Limb (tissue), 2 donors: Measurements from ENCODE around the gene TSHZ1.
A peak's percentile ranks its signal among the peaks of the same experiment; 100 is the strongest.

Experiments
- DNase-seq, 2 donors: peaks; one replicate each; pipeline ENCODE4 v3.0.0-alpha.2; 2016; ENCODE audit errors: extremely low spot score in 2 of 2

The TSHZ1 gene

DNA sequence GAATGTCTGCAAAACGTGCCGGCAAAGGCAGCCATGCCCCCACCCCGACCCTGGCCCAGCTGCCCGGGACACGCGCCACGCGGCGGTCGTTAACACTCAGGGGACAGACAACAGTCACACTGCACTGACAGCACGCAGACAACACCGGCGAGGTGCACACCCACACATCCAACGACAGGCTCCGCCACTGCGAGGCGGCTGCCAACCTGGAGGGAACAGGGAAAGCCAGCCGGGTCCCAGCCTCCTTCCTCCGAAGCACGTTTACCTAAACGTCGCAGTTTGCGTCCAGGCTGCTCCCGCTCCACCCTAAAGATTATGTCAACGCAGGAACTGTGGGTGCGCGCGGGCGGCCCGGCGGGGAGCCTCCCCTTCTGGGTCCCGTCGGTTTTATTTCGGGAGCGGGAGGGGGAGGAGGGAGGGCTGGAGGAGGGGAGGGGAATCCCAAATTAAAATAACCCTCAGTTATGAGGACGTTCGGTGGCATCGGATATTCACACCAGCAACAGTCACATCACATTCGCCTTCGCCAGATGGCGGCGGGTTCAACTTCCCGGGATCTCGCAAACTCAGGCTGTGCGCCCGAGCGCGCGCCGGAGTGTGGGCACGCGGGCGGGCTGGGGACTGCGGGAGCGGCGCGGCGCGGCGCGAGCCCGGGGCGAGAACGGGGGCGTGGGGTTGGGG lies 2.3 kb upstream of the TSHZ1 start:
- peak in 1 of 2 donors; percentile 78 for DNase-seq

DNA sequence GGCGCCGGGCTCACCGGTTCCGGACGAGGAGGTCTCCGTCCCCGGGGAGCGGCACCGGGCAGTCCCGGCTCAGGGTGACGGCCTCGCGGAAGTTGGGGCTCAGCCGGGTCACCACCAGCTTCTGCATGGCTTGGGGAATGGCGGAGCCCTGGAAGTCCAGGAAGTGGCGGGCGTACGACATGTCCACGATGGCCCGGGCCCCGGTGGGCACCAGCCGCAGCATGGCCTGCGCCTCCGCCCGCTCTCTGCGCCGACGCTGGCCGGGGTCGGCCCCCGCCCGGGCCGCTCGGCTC lies 1.8 kb upstream of the TSHZ1 start:
- no peak for DNase-seq

DNA sequence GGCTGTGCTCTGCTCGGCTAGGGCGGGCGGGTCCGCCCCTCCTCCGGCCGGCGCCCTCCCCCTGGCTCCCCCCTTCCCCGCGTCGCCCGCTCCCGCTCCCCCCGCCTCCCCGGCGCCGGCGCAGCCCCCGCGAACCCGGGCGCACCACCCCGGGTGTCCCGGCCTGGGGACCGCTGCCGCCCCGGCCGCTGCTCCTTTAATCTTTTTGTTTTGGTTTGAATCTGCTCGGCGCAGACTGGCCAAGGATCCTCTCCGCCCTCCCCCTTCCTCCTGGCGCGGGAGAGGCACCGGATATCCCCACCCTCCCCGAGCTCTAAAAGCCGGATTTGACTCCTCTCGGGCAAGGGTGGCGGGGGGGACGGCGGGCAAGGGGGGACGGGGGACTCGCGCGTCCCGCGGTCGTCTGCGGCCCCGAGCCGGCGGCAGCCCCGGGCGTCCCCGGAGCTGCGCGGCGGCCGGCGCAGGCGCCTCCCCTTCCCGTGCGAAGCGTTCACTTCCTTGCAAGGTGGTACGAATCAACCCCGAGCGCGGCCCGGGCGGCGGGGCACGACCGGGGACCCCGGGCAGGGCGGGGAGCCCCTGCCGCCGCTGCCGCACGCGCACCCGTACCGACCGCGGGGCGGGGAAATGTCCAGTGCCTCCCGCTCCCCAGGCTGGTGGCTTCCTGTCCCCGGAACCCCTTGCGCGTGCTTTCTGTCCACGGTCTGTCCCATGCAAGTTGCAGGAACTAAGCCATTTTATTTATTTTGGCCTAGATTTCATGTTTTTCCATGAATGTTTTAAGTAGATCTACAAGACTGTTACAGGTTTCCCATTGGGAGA lies 1.3 kb upstream of the TSHZ1 start, which contains the start of gene PTGR3:
Gene PTGR3, minus strand, starts transcription at position 11 of the 822 bp plus-strand sequence. CDS start 81 bp downstream, outside the sequence.
- DNase-seq, result peak; percentile 81 to 90

DNA sequence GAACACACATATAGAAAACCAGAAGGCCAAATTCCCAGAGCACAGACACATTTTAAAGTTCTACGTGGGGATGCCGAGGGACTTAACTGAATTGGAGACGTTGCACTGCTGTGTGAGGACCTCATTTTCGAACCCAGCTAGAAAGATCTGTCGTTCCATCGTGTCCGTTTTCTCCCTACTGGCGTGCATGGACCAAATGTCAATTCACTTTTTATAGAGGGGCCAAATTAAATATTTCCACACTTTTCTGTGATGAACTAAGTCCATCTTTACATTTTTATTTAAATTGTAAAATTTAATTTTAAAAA lies 692 bp upstream of the TSHZ1 start:
- no peak for DNase-seq

DNA sequence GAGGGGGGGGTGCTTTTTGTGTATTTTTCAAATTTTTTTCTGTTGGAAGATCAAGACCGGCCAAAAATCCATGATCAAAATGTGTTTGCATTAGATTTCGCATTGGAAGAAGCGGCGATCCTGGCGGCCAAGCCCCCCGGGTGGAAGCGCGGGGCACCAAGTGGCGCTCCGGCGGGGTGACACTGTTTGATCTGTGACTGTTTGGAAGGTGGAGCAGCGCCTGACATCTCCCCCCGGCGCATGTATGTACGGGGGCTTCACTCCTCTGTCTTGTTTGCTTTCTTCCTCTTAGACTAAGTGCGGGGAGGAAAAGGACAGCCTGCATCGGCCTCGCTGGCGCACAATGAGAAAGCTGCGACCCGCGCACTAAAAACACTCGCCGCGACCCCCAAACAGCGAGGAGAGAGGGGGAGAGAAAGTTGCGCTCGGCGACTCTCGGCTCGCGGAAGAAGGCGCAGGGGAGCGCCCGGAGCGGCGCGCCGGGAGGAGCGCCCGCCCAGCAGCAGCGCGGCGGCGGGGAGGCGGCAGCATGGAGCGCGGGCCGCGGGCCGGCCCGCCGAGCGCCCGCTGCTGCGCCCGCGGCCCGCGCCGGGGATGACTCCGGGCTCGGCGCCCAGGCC lies 515 bp downstream of the TSHZ1 start:
- DNase-seq, result peak in 1 of 2 donors; percentile 65

DNA sequence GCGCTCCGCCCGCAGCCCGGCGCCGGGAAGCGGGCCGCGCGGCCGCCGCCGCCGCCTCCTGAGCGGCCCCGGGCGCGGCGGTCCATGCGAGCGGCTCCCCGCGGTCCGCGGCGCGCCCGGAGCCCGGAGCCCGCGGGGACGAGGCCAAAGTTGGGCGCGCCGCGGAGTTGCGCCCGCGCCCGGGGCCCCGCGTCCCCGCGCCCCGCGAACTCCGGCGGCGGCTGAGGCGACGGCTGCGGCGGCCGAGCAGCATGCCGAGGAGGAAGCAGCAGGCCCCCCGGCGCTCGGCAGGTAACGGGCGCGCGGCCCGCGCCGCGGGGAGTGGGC lies 992 bp downstream of the TSHZ1 start:
- no peak for DNase-seq

DNA sequence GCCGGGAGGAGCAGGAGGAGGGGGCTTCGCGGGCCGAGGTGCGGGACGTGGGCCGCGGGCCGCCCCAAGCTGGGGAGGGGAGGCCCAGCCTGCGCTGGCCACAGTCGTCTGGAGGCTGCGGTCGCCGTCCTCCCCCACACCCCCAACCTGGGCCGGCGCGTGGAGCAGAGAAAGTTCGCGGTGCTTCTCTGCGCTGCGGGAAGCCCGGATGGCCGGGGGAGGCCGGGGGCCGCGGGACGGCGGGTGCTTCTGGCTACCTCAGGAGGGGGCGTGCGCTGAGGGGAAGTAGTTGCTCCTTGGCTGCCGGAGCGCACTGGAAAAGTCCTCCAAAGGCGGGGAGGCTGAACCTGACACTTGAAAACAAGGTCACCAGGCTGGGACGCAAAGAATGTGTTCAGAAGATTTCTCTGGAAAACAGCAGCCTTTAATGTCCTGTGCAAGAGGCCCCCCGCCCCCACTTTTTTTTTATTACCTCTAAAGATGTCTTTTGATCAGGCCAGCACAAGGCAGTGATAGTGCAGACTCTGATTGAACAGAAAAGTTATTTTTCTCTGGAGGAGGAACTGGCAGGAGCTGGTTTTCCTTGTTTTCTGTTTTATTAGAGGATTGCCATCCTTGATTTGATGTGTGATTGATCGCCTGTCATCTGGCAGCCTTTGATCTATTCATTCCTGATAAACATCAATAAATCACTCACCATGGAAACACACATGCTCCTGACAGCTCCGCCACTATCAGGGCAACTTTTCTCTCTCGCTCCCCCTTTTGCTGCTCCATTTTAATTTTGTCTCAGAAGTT lies 1.6 kb downstream of the TSHZ1 start:
- DNase-seq, result peak in 1 of 2 donors; percentile 73

DNA sequence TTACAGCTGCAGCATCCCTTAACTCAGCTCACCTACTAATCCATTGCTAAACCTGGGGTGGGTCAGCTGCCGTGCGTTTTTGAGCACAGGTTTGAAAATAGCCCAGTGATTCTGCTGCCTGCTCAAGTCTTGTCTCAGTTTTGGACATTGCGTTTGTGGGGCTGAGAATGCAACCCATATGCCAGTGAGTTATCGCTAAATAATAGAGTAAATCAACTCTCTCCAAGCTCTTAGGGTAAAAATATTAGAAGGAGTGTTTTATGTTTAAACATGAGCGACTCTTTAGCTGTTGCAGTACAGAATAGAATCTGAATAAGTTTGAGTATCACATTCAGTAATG lies 2.1 kb downstream of the TSHZ1 start:
- no peak for DNase-seq

DNA sequence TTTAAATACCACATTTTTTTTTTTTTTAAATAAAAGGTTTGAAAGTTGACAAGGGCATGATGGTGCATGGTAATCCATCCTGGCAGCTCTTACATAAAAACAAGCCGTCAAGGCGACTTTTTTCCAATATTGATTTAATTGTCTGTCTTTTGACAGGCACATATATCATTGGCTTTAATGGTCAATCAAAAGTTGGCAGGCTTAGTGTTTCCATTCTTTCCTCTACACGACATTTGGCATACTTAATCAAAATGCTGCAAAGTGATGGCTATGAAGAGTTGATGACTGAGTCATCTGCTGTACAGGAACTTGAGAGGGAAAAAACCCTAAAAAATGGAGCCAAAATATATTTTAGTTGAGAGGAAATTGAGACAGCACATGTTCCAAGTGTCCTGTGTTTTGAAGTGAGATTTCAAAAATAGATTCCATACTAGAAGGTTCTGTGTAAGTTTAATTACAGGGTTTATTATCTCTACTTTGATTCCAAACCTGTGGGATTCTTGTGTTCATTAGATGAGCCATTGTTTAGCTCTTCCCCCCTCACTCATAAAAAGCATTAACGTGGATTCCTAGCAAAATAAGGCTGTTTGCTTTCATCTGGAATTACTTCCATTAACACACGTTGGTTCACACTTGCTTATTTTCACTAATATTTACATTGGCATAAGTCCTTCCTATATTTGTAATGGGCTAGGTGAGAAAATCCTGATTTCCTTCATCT lies 3.2 kb downstream of the TSHZ1 start:
- DNase-seq, result no peak

DNA sequence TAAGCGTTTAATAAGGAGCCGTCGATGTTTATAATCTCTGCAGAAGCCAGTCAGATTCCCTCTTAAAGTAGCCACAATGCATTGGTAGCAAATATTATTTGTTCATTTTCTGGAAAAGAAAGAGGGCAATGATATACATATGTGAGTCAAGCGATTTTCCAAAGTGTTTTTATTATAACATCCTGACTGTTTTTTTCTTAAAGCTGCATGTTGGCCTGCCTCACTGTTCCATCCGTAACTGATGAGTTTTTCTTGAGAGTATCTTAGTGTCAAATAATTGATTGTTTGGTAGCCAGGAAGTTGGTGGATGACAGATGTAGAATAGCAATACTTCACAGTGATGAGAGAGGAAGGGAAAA lies 3.7 kb downstream of the TSHZ1 start:
- DNase-seq, result no peak

DNA sequence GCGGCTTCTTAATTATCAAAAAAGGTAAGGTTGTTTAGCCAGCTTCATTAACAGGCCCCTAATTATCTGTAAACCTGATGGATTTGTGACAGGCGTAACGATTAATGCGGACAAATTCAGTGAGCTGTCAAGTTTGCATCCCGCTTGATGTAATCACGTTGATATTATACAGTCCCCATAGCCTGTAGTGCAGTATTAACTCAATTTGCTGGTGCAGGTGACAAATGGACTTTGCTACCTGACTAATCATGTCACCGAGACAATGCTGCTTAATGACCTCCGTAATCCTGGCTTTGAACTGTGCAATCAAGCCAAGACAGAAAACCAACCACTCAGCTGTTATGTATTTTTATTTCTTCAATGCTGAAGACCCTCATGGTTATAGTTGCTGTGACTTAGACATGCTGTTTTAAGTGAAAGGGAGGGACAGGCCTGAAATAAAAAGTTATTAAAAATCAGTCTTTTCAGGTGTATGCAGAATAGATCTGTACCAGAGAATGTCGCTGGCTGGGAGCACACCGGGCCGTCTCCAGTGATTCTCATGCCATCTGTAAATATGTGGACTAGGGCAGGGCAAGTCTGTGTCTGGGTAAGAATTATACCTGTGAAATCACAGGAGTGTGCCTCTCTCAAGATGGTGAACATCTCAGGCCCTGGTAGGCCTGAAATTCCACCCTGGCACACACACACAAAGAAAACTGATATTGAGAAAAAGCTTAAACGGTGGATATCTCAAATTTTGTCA lies 4.3 kb downstream of the TSHZ1 start:
- DNase-seq, result no peak

DNA sequence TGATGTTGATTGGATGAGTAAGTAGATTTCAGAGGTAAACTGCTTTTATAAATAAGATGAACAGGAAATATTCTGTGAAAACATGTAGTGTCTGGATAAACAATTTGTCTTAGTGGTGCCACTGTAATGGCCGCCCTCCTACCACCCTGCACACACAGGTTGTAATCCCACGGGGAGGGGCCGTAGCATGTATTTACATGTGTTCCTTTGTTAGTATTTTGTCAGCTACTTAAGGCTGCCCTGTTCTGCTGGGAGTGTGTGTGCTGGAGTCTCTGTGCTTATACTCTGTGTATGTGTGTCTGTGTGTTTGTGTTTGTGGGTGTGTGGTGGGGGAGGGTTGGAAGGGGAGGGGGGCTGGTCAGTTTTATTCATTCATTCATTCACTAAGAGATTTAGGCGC lies 5.1 kb downstream of the TSHZ1 start:
- DNase-seq, result no peak

DNA sequence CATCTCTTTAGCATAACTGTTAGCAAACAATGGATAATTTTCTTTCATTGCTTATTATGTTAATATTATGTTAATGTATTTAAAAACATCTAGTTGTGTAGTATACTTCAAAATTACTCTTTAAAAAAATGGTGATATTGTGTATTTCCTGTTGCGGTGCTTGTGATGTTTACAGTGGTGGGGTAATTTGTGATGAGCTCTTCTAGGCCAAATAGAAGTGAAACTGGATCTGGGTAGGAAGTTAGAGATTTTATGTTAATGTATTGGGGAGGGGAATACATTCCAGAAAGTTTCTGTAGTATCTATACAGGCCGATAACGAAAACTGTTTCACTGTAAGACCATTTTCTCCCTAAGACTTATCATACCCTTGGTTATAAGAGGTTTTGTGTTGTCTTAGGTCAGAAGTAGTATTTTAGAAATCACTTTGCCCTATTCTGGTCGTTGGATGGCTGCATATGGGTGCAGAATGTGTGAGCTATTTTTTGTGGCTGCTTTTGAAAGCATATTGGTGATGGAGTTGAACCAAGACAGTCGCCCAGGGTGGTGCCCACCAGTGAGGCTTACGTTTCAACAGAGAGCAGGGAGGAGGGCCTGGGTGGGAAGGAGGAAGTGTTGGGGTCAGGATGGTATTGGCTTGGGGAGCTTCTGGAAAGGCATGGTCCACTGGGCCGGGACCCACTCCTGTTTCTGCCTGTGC lies 5.8 kb downstream of the TSHZ1 start:
- DNase-seq, result no peak

DNA sequence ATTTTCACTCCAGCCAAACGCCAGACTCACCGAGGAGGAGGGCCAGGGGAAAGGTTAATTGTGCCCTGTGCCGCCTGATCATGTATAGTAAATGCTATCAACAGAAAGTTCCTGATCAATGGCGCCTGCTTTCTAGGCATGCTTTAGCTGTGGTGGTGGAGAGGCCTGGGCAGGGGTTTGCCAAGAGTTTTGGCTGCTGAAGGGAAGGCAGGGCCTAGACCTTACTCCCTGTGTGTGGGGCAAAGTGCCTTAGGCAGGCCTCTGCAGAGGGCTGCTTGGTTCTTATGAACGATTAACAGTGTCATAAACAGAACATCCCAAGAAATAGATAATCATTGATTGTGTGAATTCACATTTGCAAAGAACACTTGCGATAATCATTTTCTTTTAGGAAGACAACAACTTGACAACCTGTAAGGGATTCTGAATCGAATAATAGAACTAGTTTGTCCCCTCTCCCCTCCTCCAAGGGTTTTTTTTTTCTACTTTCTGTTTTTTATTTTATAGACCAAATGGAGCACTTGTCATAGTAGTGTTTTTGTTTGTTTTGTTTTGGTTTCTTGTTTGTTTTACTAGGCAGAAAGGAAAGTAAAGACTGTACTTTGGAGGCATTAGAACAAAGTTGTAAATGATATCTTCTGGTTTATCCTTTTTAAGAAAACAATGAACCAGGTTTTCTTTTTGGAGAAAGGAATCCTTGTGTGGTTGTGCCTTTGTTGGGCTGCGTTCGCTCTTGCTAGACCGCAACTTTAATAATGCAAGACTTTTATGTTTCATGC lies 6.5 kb downstream of the TSHZ1 start:
- no peak for DNase-seq

DNA sequence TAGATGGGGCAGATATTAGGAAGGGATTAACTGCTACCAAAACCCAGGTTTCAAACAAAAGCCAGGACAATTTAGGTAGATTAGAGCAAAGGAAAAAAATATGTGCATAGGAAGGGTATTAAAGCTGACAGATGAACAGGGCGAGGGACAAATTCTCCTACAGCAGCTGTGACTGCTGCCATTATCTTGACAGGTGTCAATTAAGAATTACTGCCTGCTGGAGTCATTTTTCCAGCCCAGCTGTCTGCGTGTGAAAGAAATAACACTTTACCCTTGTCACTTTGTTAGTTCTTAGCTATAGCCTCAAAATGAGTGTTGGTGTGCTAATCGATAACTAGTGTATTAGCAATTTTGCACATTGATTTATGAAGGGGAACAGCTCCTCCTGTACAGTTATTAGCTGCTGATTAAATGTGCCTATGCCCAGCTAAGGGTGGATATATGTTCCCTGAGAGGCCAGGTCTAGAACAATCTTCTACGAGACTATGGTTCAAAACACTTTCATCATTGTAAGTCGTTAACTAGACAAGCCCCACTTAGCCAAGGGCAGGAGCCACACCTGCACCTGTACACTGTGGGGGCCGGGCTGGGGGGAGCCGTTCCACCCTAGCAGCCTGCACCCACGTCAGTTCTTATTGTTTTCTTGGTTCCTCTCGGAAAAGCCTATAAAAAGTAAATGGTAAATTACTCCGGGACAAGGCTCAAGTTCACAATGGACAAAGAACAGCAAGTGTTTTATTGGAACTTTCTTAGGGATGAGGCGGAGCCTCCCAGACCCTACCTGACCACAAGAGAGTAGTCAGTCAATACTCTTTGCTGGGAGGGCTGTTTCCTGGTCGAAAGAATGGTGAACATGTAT lies 7.7 kb downstream of the TSHZ1 start:
- no peak for DNase-seq

DNA sequence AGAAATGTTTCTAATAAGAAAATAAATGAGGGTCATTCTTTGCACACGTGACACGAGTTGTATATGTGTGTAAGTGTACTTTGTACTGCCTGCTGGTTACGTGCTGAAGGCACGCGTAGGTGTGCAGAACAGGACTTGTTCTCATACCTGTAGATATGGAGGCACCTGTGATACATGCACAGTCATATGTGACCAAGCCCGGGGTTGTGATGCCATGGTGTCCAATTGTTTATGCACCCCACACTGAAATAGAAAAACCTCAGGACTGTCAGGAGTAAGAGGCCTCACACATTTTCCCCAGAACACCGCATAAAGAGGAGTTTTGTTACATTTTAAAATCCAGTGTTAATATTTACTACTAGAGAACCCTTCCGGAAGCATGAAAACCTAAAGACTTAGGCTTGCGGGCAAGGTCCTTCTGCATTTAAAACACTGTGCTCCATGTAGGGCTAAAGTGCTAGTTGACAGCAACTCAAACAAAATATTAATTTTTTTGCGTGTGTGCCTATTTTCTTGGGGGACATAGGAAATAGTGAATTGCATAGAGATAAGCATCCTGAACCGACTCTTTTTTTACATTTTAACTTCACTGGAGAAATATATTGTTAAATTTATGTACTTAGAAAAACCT lies 9.3 kb downstream of the TSHZ1 start:
- DNase-seq, result no peak

DNA sequence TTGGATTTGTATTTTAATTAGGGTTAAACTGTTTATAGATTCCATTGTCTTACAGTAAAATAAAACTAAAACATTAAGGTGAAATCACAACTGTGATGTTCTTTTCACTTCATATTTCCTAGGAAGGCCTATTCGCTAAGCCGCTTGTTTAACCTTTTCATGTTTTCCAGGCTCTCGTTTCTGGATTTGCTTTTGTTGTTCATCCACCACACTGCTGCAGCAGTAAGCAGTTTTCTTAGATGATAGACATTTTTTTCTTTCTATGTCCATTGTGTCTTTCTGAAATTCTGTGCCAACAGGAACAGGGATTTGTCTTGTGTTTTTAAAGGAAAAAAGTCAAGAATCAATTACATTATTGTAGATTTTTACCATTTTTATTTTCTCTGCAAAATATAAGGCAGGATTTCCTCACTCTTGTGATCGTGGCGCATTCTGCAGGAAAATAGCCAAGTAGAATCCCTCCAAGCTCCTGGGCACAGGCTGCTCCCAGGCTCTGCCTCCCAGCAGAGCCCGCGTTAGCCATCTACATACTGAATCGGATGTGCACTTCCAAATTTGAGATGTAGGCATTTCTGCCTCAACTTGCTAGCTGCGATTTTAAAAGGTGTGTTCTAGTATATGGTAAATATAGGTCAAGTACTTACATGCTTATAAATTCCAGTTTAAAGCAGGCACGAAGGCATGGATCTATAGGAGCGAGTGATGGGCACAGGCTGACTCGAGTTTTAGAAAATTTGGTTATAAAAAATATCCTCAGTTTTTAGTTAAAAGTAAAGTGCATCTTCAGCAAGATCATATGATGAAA lies 10.2 kb downstream of the TSHZ1 start:
- DNase-seq, result no peak
